Body of pancreas (tissue), 4 donors: ENCODE measurements around the gene IFI44. TPM values are rescaled to one million over a fixed set of nuclear protein-coding genes. Genes with fewer than 3 reads are reported as not detected.

Experiments used
- ATAC-seq: fragments of 150-250 bp; one replicate; pipeline ENCODE4 v1.9.1; 2016
- DNase-seq, 4 donors: peaks; one replicate each; pipeline ENCODE4 v3.0.0-alpha.2; 2019
- H3K27ac ChIP-seq, 4 donors: fragments of 200-600 bp; sonication (generic); 1 replicate in 3 of 4; 2 replicates in 1 of 4; pipeline versions ENCODE4 v1.5.1 to v1.6.1; 2016 to 2019; ENCODE audit warnings: mild to moderate bottlenecking in 1 of 4, mixed read lengths in 1 of 4, moderate library complexity in 1 of 4
- H3K27me3 ChIP-seq, 2 donors: fragments of 200-600 bp; sonication (generic); one replicate each; pipeline ENCODE4 v1.6.0; 2016; ENCODE audit warnings: mild to moderate bottlenecking in 1 of 2
- H3K36me3 ChIP-seq, 2 donors: fragments of 200-600 bp; sonication (generic); replicated peaks in 1 of 2; 2 replicates each; pipeline ENCODE4 v1.5.1; 2016; ENCODE audit warnings: low read depth in 2 of 2; ENCODE audit not compliant: insufficient read depth in 1 of 2
- H3K4me1 ChIP-seq: fragments of 200-600 bp; sonication (generic); one replicate; pipeline ENCODE4 v1.6.0; 2016
- H3K4me3 ChIP-seq, 2 donors: fragments of 200-600 bp; sonication (generic); 1 replicate in 1 of 2; 2 replicates in 1 of 2; pipeline ENCODE4 v1.5.1; 2016 to 2019
- H3K9me3 ChIP-seq, 3 donors: fragments of 200-600 bp; sonication (generic); 1 replicate in 2 of 3; 2 replicates in 1 of 3; pipeline ENCODE4 v1.5.1; 2016
- CTCF ChIP-seq, 7 experiments: fragments of 450-650 bp in 4 of 7; fragments of 200-600 bp in 3 of 7; sonication (generic) in 3 of 7; IDR thresholded peaks; one replicate each; pipeline ENCODE4 v1.5.1; 2016 to 2019; ENCODE audit warnings: antibody characterized with exemption in 7 of 7
- POLR2A ChIP-seq, 3 donors: fragments of 450-650 bp; IDR thresholded peaks; one replicate each; pipeline ENCODE4 v1.6.1; 2016; ENCODE audit warnings: antibody characterized with exemption in 3 of 3, mild to moderate bottlenecking in 2 of 3
- WGBS, 2 donors: methylation state at CpG; one replicate each; pipeline ENCODE4 v1.1.5; 2017; 5-methylcytosine and 5-hydroxymethylcytosine counted together
- intact Hi-C: fragments of 100-400 bp; cut with DNase I; formaldehyde crosslinking; loops from one replicate; pipeline ENCODE4 v1.15.1; 2023
- total RNA-seq, 2 donors: library from RNA; depleted of rRNA; stranded (reverse); fragments of >200 nt; gene quantifications; one replicate each; pipeline ENCODE4 v1.1.0, GENCODE V29; 2016

Gene IFI44
- total RNA-seq, 2 donors from 2014 or later, result 14.5 to 17.6 TPM

- intact Hi-C loops, result loop anchor here (10.0 kb wide), 2 partner anchors 63 to 533 kb away; no protein-coding TSS in a partner anchor
- Histone ChIP-seq H3K9me3 (no peaks in the 10 kb centered on the region), H3K27me3 (no peaks in the 10 kb centered on the region), H3K4me3 (no peak overlapping the region), H3K4me1 (no peaks in the 10 kb centered on the region), H3K36me3 (no peaks in the 10 kb centered on the region), H3K27ac (no peak overlapping the region)
- ATAC-seq (no peak), DNase-seq (no peak)
- 67 to 76% methylated on average over 3 of the region's 3 CpGs for WGBS, 2 donors
- TF ChIP-seq CTCF (IDR thresholded peaks at IDR 0.05), result no peak
- no peak for TF ChIP-seq POLR2A (IDR thresholded peaks at IDR 0.05)
These were observed 28.2 kb downstream of the IFI44 start for GRCh38 chr1:78677788-78678187.

- TF ChIP-seq CTCF (IDR thresholded peaks at IDR 0.05), result no peak
- no peak for TF ChIP-seq POLR2A (IDR thresholded peaks at IDR 0.05)
- no peak overlapping the region for H3K27ac ChIP-seq
- no peaks in the 10 kb centered on the region for H3K9me3 ChIP-seq
- ATAC-seq (no peak), DNase-seq (no peak)
- intact Hi-C loops, result loop anchor here (10.0 kb wide), 2 partner anchors 64 to 534 kb away; no protein-coding TSS in a partner anchor
- H3K4me1 ChIP-seq, result no peaks in the 10 kb centered on the region
- H3K36me3 ChIP-seq, result no peaks in the 10 kb centered on the region
- no peak overlapping the region for H3K4me3 ChIP-seq
- H3K27me3 ChIP-seq, result no peaks in the 10 kb centered on the region
These were observed 28.7 kb downstream of the IFI44 start for GRCh38 chr1:78678324-78678723.

- no peaks in the 10 kb centered on the region for H3K4me1 ChIP-seq
- no peak overlapping the region for H3K27ac ChIP-seq
- WGBS, 2 donors, result 39% methylated on average over 2 of the region's 2 CpGs
- TF ChIP-seq CTCF (IDR thresholded peaks at IDR 0.05) (no peak), POLR2A (IDR thresholded peaks at IDR 0.05) (no peak)
- intact Hi-C loops, result no loop called here
- H3K9me3 ChIP-seq, result no peaks in the 10 kb centered on the region
- no peaks in the 10 kb centered on the region for H3K27me3 ChIP-seq
- no peak for DNase-seq
- no peaks in the 10 kb centered on the region for H3K36me3 ChIP-seq
- no peak overlapping the region for H3K4me3 ChIP-seq
- no peak for ATAC-seq
These were observed 31.6 kb downstream of the IFI44 start for GRCh38 chr1:78681265-78681664.

GRCh38 chr1:78682496-78682895 is 32.9 kb downstream of the IFI44 start:
- ATAC-seq, result no peak

More at GRCh38 chr1:78682496-78682895, 32.9 kb downstream of the IFI44 start:
- H3K27me3 ChIP-seq, result no peaks in the 10 kb centered on the region
- WGBS, 2 donors, result 46 to 52% methylated on average over 3 of the region's 3 CpGs
- DNase-seq, result no peak
- no peak overlapping the region for H3K4me3 ChIP-seq
- no peak overlapping the region for H3K27ac ChIP-seq
- no peaks in the 10 kb centered on the region for H3K36me3 ChIP-seq
- intact Hi-C loops, result no loop called here
- H3K4me1 ChIP-seq, result no peaks in the 10 kb centered on the region
- H3K9me3 ChIP-seq, result no peaks in the 10 kb centered on the region
- TF ChIP-seq CTCF (IDR thresholded peaks at IDR 0.05), result no peak
- no peak for TF ChIP-seq POLR2A (IDR thresholded peaks at IDR 0.05)
